ENCODE results near the gene ZNF17. TPM values are rescaled to one million over a fixed set of nuclear protein-coding genes. Genes with fewer than 3 reads are reported as not detected.

ZNF17 gene
- total RNA-seq, 4 donors from 2014 or later, result 3.3 to 6.4 (median 5.4) TPM

DNA sequence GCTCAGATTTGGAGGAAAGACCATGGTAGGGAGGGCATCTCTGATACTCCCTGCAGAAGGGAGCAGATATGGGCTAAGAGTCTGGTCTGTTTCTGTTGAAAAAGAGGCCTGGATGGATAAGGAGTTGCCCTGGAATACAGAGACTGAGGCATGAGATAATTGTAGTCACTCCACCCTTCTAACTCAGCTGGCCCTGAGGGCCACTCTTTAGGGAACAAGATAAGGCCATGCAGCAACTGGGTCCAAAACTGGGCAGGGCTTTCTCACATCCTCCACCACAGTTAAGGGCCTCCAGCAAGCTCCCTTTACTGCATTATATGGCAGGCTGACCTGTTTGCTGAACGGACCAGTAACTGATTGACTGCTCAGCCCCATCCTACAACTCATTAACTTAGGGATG is 25.5 kb downstream of the ZNF17 start:
- Histone ChIP-seq H3K4me1 (peaks cover 14 to 17% of the 10 kb centered on the region in 2 donors), H3K27me3 (no peaks in the 10 kb centered on the region), H3K4me3 (peak overlapping the region in 1 of 4 donors; percentile 92), H3K9me3 (no peaks in the 10 kb centered on the region), H3K36me3 (peaks cover 0 to 9% of the 10 kb centered on the region in 2 donors), H3K27ac (no peak overlapping the region)
- ATAC-seq, result no peak
- TF ChIP-seq, protein P1, sequence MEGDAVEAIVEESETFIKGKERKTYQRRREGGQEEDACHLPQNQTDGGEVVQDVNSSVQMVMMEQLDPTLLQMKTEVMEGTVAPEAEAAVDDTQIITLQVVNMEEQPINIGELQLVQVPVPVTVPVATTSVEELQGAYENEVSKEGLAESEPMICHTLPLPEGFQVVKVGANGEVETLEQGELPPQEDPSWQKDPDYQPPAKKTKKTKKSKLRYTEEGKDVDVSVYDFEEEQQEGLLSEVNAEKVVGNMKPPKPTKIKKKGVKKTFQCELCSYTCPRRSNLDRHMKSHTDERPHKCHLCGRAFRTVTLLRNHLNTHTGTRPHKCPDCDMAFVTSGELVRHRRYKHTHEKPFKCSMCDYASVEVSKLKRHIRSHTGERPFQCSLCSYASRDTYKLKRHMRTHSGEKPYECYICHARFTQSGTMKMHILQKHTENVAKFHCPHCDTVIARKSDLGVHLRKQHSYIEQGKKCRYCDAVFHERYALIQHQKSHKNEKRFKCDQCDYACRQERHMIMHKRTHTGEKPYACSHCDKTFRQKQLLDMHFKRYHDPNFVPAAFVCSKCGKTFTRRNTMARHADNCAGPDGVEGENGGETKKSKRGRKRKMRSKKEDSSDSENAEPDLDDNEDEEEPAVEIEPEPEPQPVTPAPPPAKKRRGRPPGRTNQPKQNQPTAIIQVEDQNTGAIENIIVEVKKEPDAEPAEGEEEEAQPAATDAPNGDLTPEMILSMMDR (IDR thresholded peaks at IDR 0.05 in 4 of 5, conservative IDR thresholded peaks at IDR 0.05 in 1 of 5), result no peak
- TF ChIP-seq POLR2A (IDR thresholded peaks at IDR 0.05), result no peak
- DNase-seq, result no peak
- in situ Hi-C loops (cut with MboI; ENCODE audit: low sequenced_read_pairs in 4 of 4) (no loop called here), intact Hi-C loops (cut with DNase I; ENCODE audit: low total_unique reads) (loop anchor here (5.0 to 10.0 kb wide), 2 partner anchors 74 to 1122 kb away; partner anchors contain the start of genes TRAPPC2B, ZNF547 and ZSCAN5A)

DNA sequence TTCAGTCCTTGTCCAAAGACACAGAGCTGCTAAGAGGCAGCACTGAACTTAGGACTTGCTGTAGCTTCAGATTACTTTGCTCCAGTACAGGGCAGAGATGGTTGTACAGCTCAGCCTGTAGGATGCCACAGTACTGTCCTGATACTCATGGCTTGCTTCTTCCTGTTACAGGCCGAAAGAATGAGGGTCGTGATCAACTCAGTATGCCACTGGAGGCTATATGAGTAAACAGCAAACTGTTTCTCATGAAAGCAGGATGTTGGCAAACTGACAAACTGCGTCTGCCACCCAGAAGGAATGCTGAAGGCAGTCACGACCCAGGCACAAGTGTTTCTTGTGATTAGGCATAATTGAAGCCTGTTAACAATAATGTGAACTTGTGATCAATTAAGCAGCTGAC is 27.0 kb downstream of the ZNF17 start:
- ATAC-seq (no peak), DNase-seq (no peak)
- TF ChIP-seq, protein P1 (IDR thresholded peaks at IDR 0.05 in 4 of 5, conservative IDR thresholded peaks at IDR 0.05 in 1 of 5), result no peak
- TF ChIP-seq POLR2A (IDR thresholded peaks at IDR 0.05), result no peak
- H3K36me3 ChIP-seq, result peaks cover 0 to 9% of the 10 kb centered on the region in 2 donors
- in situ Hi-C loops (cut with MboI; ENCODE audit: low sequenced_read_pairs in 4 of 4) (no loop called here), intact Hi-C loops (cut with DNase I; ENCODE audit: low total_unique reads) (loop anchor here (5.0 to 10.0 kb wide), 2 partner anchors 76 to 1123 kb away; partner anchors contain the start of genes TRAPPC2B, ZNF547 and ZSCAN5A)
- H3K27ac ChIP-seq, result no peak overlapping the region
- peaks cover 14 to 17% of the 10 kb centered on the region in 2 donors for H3K4me1 ChIP-seq
- no peaks in the 10 kb centered on the region for H3K9me3 ChIP-seq
- H3K27me3 ChIP-seq, result no peaks in the 10 kb centered on the region
- H3K4me3 ChIP-seq, result no peak overlapping the region

GRCh38 chr19:57438925-57439324 is 28.0 kb downstream of the ZNF17 start:
- in situ Hi-C loops (cut with MboI; ENCODE audit: low sequenced_read_pairs in 4 of 4), result no loop called here
- ATAC-seq, result no peak
- no peaks in the 10 kb centered on the region for H3K9me3 ChIP-seq
- no peaks in the 10 kb centered on the region for H3K27me3 ChIP-seq
- H3K4me1 ChIP-seq, result peaks cover 14 to 17% of the 10 kb centered on the region in 2 donors
- intact Hi-C loops (cut with DNase I; ENCODE audit: low total_unique reads), result loop anchor here (5.0 to 10.0 kb wide), 2 partner anchors 77 to 1124 kb away; partner anchors contain the start of genes TRAPPC2B, ZNF547 and ZSCAN5A
- TF ChIP-seq, protein P1 (IDR thresholded peaks at IDR 0.05 in 4 of 5, conservative IDR thresholded peaks at IDR 0.05 in 1 of 5), result no peak
- TF ChIP-seq POLR2A (IDR thresholded peaks at IDR 0.05), result no peak
- H3K4me3 ChIP-seq, result no peak overlapping the region
- DNase-seq, result no peak
- peaks cover 0 to 17% of the 10 kb centered on the region in 2 donors for H3K36me3 ChIP-seq
- no peak overlapping the region for H3K27ac ChIP-seq

GRCh38 chr19:57441979-57442752 is 31.2 kb downstream of the ZNF17 start:
- H3K27ac ChIP-seq, result no peak overlapping the region
- TF ChIP-seq POLR2A (IDR thresholded peaks at IDR 0.05), result no peak
- TF ChIP-seq, protein P1 (IDR thresholded peaks at IDR 0.05 in 4 of 5, conservative IDR thresholded peaks at IDR 0.05 in 1 of 5), result no peak
- no peaks in the 10 kb centered on the region for H3K27me3 ChIP-seq
- in situ Hi-C loops (cut with MboI; ENCODE audit: low sequenced_read_pairs in 4 of 4), result no loop called here
- intact Hi-C loops (cut with DNase I; ENCODE audit: low total_unique reads), result no loop called here
- peaks cover 0 to 3% (median 0%) of the 10 kb centered on the region in 3 donors for H3K9me3 ChIP-seq
- H3K36me3 ChIP-seq, result peaks cover 0 to 33% of the 10 kb centered on the region in 2 donors
- ATAC-seq (no peak), DNase-seq (no peak)
- H3K4me1 ChIP-seq, result no peaks in the 10 kb centered on the region
- H3K4me3 ChIP-seq, result no peak overlapping the region
